Sigmoid colon (tissue), 7 donors: Measurements from ENCODE around the gene GRIK1. TPM values are rescaled to one million over a fixed set of nuclear protein-coding genes. Genes with fewer than 3 reads are reported as not detected.

Experiments
- DNase-seq: peaks from one replicate; pipeline ENCODE4 v3.0.0-alpha.2; 2019
- H3K27ac ChIP-seq, 4 donors: fragments of 200-600 bp; sonication (generic); one replicate each; pipeline ENCODE4 v1.5.1; 2016 to 2019; ENCODE audit warnings: mild to moderate bottlenecking in 1 of 4
- H3K27me3 ChIP-seq, 3 donors: fragments of 200-600 bp; sonication (generic); one replicate each; pipeline ENCODE4 v1.5.1; 2019; ENCODE audit warnings: mild to moderate bottlenecking in 1 of 3
- H3K36me3 ChIP-seq, 4 donors: fragments of 200-600 bp; sonication (generic); one replicate each; pipeline ENCODE4 v1.5.1; 2016 to 2019
- H3K4me1 ChIP-seq, 4 donors: fragments of 200-600 bp; sonication (generic); one replicate each; pipeline ENCODE4 v1.5.1; 2017 to 2019
- H3K4me3 ChIP-seq, 4 donors: fragments of 200-600 bp; sonication (generic); one replicate each; pipeline ENCODE4 v1.5.1; 2017 to 2019; ENCODE audit warnings: mild to moderate bottlenecking in 2 of 4, moderate library complexity in 1 of 4
- H3K9me3 ChIP-seq, 4 donors: fragments of 200-600 bp in 3 of 4; sonication (generic) in 3 of 4; one replicate each; pipeline versions ENCODE4 v1.5.1 to v1.6.1; 2013 to 2019
- EP300 ChIP-seq, 4 donors: sonication (generic); formaldehyde crosslinking; IDR thresholded peaks; one replicate each; pipeline ENCODE4 v1.6.1; 2017; ENCODE audit warnings: antibody characterized with exemption in 4 of 4
- POLR2A ChIP-seq, 2 donors: fragments of 450-650 bp; IDR thresholded peaks; one replicate each; pipeline ENCODE4 v1.6.1; 2016; ENCODE audit warnings: antibody characterized with exemption in 2 of 2, mild to moderate bottlenecking in 2 of 2, moderate library complexity in 2 of 2
- POLR2AphosphoS5 ChIP-seq, 4 donors: sonication (generic); formaldehyde crosslinking; IDR thresholded peaks; one replicate each; pipeline ENCODE4 v1.6.1; 2017; ENCODE audit warnings: antibody characterized with exemption in 4 of 4
- WGBS, 2 donors: extraction: QIAGEN DNeasy Blood & Tissue Kit; methylation state at CpG; one replicate each; pipeline ENCODE4 v1.1.7; 2013; 5-methylcytosine and 5-hydroxymethylcytosine counted together
- intact Hi-C: fragments of 100-400 bp; cut with DNase I; formaldehyde crosslinking; loops from one replicate; pipeline ENCODE4 v1.15.1; 2023
- polyA plus RNA-seq, 3 donors: library from polyadenylated mRNA; stranded (reverse); fragments of 200-250 nt; gene quantifications; one replicate each; pipeline ENCODE4 v1.2.3, GENCODE V29; 2013
- total RNA-seq, 4 donors: library from RNA; depleted of rRNA; stranded (reverse); fragments of >200 nt; gene quantifications; one replicate each; pipeline ENCODE4 v1.1.0, GENCODE V29; 2016
- TF ChIP-seq, protein P1 (sequence below), 4 experiments: fragments of 450-650 bp in 3 of 4; fragments of 200-600 bp in 1 of 4; IDR thresholded peaks; one replicate each; pipeline ENCODE4 v1.5.1; 2016 to 2019; ENCODE audit warnings: antibody characterized with exemption in 4 of 4, mild to moderate bottlenecking in 3 of 4, moderate library complexity in 2 of 4
- donor health status: healthy with polysubstance abuse.
- donor health status: Bipolar disorder and iron deficiency.
- donor health status: healthy.

GRIK1 gene
- total and polyA plus RNA-seq, 7 donors, result under 0.01 to 0.49 (median 0.13) TPM; not detected in 4

DNA sequence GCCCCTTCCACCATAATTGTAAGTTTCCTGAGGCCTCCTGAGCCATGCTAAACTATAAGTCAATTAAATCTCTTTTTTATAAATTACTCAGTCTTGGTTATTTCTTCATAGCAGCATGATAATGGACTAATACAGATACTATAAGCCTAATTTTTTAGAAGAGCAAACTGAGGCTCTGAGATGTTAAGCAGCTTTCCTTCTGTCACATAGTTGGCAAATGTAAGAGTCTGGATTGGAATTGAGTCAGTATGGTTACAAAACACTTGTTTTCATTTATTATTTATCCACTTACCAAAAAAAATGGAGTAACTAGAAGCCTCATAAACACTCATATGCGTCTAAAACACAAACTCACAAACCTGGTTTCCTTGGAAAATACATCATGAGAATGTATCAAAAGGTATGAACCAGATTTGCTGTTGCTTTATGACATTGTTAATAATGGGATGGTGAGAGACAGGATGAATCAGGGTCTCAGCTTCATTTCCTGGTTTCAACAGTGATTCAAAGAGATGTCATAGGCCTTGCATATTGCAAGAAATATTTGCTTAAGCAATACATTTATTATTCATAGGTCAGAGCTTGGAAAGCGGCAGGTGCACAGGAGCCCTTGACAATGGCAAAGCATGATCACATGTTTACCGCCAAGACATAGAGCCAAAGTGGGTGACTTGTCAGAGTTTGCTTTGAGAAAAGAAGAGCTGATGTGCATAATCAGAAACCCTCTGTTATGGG, 221.5 kb downstream of the GRIK1 start:
- WGBS, 2 donors, result 87 to 88% methylated on average over 3 of the region's 3 CpGs

DNA sequence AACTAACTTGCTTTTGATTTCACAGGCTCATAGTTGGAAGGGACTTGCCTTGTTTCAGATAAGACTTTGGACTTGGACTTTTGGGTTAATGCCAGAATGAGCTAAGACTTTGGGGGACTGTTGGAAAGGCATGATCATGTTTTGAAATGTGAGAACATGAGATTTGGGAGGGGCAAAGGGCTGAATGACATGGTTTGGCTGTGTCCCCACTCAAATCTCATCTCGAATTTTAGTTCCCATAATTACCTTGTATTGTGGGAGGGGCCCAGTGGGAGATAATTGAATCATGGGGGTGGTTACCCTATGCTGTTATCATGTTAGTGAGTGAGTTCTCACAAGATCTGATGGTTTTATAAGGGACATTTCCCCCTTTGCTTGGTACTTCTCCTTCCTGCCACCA, 222.1 kb downstream of the GRIK1 start:
- Histone ChIP-seq H3K4me1 (no peaks in the 10 kb centered on the region), H3K36me3 (no peaks in the 10 kb centered on the region), H3K27ac (peak overlapping the region in 1 of 4 donors; percentile 14), H3K9me3 (no peaks in the 10 kb centered on the region), H3K27me3 (no peaks in the 10 kb centered on the region), H3K4me3 (no peak overlapping the region)
- TF ChIP-seq EP300 (IDR thresholded peaks at IDR 0.05) (no peak), POLR2A (IDR thresholded peaks at IDR 0.05) (no peak), POLR2AphosphoS5 (IDR thresholded peaks at IDR 0.05) (no peak)
- TF ChIP-seq, protein P1, sequence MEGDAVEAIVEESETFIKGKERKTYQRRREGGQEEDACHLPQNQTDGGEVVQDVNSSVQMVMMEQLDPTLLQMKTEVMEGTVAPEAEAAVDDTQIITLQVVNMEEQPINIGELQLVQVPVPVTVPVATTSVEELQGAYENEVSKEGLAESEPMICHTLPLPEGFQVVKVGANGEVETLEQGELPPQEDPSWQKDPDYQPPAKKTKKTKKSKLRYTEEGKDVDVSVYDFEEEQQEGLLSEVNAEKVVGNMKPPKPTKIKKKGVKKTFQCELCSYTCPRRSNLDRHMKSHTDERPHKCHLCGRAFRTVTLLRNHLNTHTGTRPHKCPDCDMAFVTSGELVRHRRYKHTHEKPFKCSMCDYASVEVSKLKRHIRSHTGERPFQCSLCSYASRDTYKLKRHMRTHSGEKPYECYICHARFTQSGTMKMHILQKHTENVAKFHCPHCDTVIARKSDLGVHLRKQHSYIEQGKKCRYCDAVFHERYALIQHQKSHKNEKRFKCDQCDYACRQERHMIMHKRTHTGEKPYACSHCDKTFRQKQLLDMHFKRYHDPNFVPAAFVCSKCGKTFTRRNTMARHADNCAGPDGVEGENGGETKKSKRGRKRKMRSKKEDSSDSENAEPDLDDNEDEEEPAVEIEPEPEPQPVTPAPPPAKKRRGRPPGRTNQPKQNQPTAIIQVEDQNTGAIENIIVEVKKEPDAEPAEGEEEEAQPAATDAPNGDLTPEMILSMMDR (IDR thresholded peaks at IDR 0.05), result no peak
- intact Hi-C loops, result no loop called here
- DNase-seq, result no peak
- WGBS, 2 donors, result 42 to 70% methylated on average over 1 of the region's 1 CpG

More for the DNA sequence above, 221.5 kb downstream of the GRIK1 start:
- no peak overlapping the region for H3K4me3 ChIP-seq
- no peak for DNase-seq
- no peaks in the 10 kb centered on the region for H3K9me3 ChIP-seq
- no peaks in the 10 kb centered on the region for H3K27me3 ChIP-seq
- H3K36me3 ChIP-seq, result no peaks in the 10 kb centered on the region
- no peaks in the 10 kb centered on the region for H3K4me1 ChIP-seq
- peak overlapping the region in 1 of 4 donors; percentile 14 for H3K27ac ChIP-seq
- TF ChIP-seq POLR2AphosphoS5 (IDR thresholded peaks at IDR 0.05), result peak in 2 of 4 donors; percentile 30 to 52
- TF ChIP-seq, protein P1 (IDR thresholded peaks at IDR 0.05), result no peak
- intact Hi-C loops, result no loop called here

DNA sequence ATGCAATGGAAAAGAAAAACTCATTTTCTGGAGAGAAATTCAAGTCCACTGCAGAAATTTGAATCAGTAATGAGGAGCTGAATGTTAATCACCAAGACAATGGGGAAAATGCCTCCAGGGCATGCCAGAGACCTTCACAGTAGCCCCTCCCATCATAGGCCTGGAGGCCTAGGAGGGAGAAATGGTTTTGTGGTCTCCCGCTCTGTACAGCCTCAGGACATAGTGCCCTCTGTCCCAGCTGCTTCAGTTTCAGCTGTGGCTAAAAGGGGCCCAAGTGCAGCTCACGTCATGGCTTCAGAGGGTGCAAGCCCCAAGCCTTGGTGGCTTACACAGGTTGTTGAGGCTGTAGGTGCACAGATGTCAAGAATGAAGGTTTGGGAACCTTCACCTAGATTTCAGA, 223.0 kb downstream of the GRIK1 start:
- 90 to 91% methylated on average over 2 of the region's 2 CpGs for WGBS, 2 donors
- H3K36me3 ChIP-seq, result no peaks in the 10 kb centered on the region
- no peaks in the 10 kb centered on the region for H3K27me3 ChIP-seq
- intact Hi-C loops, result no loop called here
- no peak overlapping the region for H3K27ac ChIP-seq
- H3K9me3 ChIP-seq, result no peaks in the 10 kb centered on the region
- TF ChIP-seq POLR2AphosphoS5 (IDR thresholded peaks at IDR 0.05), result no peak
- TF ChIP-seq, protein P1 (IDR thresholded peaks at IDR 0.05), result no peak
- no peak for TF ChIP-seq EP300 (IDR thresholded peaks at IDR 0.05)
- no peak for TF ChIP-seq POLR2A (IDR thresholded peaks at IDR 0.05)
- no peak overlapping the region for H3K4me3 ChIP-seq
- no peaks in the 10 kb centered on the region for H3K4me1 ChIP-seq
- no peak for DNase-seq

DNA sequence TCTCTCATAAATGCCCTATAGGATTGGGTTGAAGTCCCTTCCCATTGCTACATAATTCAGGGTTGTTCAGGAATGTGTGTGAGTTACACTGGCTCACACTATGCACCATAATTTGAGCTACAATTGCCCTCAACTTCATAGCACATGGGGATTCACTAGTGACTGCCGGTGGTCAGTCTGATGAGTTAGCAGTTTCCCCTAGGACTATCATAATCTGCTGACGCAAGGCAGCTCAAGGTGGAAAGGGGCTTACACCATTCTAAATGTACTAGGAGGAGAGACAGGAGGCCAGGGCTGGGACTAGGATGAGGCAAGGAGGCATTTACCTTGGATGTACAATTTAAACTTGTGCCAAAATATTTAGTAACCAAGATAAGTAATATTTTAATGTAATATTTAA, 224.7 kb downstream of the GRIK1 start:
- Histone ChIP-seq H3K4me1 (no peaks in the 10 kb centered on the region), H3K4me3 (no peak overlapping the region), H3K9me3 (no peaks in the 10 kb centered on the region), H3K36me3 (no peaks in the 10 kb centered on the region), H3K27ac (no peak overlapping the region), H3K27me3 (no peaks in the 10 kb centered on the region)
- no peak for DNase-seq
- intact Hi-C loops, result no loop called here
- WGBS, 2 donors, result 94 to 98% methylated on average over 2 of the region's 2 CpGs
- TF ChIP-seq POLR2AphosphoS5 (IDR thresholded peaks at IDR 0.05) (no peak), POLR2A (IDR thresholded peaks at IDR 0.05) (no peak), EP300 (IDR thresholded peaks at IDR 0.05) (no peak)
- TF ChIP-seq, protein P1 (IDR thresholded peaks at IDR 0.05), result no peak

DNA sequence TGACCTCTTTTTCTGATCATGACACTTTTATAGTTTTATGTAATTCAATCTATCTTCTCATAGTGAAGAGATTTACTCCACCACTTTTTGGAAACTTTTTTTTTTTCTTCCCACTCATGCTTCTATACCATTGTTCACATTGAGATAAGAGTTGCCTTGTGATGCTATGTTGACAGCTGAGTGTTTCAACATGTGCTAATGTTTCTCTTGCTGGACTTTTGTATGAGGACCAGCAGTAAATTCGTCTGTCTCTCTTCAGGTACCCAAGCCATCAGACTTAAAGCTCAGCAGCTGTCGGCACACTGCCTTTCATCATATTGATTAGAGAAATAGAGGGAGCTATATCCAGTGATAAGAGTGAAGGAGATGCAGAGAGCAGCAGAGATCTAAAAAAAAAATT, 227.0 kb downstream of the GRIK1 start:
- H3K36me3 ChIP-seq, result no peaks in the 10 kb centered on the region
- no peak for DNase-seq
- TF ChIP-seq POLR2AphosphoS5 (IDR thresholded peaks at IDR 0.05), result no peak
- no peak for TF ChIP-seq POLR2A (IDR thresholded peaks at IDR 0.05)
- TF ChIP-seq, protein P1 (IDR thresholded peaks at IDR 0.05), result no peak
- TF ChIP-seq EP300 (IDR thresholded peaks at IDR 0.05), result no peak
- no peak overlapping the region for H3K27ac ChIP-seq
- H3K9me3 ChIP-seq, result no peaks in the 10 kb centered on the region
- WGBS, 2 donors, result 79 to 82% methylated on average over 2 of the region's 2 CpGs
- intact Hi-C loops, result no loop called here
- no peaks in the 10 kb centered on the region for H3K27me3 ChIP-seq
- H3K4me1 ChIP-seq, result no peaks in the 10 kb centered on the region
- no peak overlapping the region for H3K4me3 ChIP-seq
